ENCODE results near the gene HSBP1L1.

HSBP1L1 gene

GRCh38 chr18:79930020-79930642 lies 34.3 kb upstream of the HSBP1L1 start:
- DNase-seq: no peak

- DNase-seq: no peak
These were observed 33.0 kb upstream of the HSBP1L1 start for GRCh38 chr18:79931475-79931874.

- DNase-seq: no peak
These were observed 31.5 kb upstream of the HSBP1L1 start for GRCh38 chr18:79932907-79933306.

- DNase-seq: no peak
These were observed 30.7 kb upstream of the HSBP1L1 start for GRCh38 chr18:79933765-79934164.

- peak; percentile 22 for DNase-seq
These were observed 29.9 kb upstream of the HSBP1L1 start for GRCh38 chr18:79934311-79935097.

DNA sequence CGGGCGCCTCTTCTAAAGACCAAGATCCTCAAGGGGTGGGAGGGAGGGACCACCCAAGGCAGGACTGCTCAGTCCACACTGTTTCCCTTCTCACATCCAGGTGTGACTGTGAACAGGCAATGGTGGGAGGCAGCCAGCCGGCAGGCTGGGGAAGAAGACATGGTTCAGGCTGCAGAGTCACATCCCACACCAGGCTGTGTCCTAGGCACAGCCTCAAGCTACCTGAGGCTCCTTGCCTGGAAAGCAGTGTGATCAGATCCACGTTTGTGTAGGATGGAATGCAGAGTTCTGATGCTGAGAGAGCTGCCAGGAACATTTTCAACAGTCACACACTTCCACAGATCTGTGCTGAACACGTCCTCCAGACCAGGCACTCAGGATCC lies 29.4 kb upstream of the HSBP1L1 start:
- DNase-seq: no peak

GRCh38 chr18:79935499-79935898 lies 28.9 kb upstream of the HSBP1L1 start:
- no peak for DNase-seq

- no peak for DNase-seq
These were observed 28.5 kb upstream of the HSBP1L1 start for GRCh38 chr18:79935925-79936324.

GRCh38 chr18:79936641-79937040 lies 27.8 kb upstream of the HSBP1L1 start:
- no peak for DNase-seq

GRCh38 chr18:79937103-79937860 lies 27.2 kb upstream of the HSBP1L1 start:
- no peak for DNase-seq

DNA sequence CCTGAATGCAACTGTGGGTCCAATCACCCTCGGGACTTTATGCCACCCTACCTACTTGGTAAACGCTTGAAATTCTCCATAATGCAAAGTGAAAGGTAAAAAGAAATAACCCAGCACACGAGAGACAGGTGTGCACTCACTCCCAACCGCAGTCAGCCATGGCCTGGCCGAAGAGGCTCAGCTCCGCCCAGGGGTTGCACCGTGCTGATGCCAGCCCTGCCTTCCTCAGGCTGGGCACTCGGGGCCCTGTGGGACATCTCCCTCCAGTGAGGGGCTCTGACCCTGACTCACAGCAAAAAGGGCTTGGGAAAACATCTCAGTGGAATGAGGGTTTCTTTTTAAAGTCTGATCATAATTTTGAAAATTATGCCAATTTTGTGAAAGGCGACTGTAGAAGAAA lies 26.2 kb upstream of the HSBP1L1 start:
- DNase-seq: no peak

DNA sequence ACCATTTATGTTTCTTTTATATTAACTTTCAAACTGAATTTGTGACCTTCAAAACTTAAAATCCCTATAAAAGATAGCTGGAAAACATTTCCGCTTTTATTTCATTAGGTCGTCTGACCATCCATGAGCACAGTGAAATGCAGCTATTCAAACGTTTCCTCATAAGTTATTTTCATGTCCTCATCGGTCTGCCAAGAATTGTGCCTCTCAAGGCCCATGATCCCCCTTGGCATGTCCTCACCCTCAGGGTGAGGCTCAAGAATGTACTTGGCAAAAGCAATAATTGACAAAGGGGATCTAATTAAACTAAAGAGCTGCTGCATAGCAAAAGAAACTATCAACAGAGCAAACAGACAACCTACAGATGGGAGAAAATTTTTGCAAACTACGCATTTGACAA lies 25.3 kb upstream of the HSBP1L1 start:
- no peak for DNase-seq

DNA sequence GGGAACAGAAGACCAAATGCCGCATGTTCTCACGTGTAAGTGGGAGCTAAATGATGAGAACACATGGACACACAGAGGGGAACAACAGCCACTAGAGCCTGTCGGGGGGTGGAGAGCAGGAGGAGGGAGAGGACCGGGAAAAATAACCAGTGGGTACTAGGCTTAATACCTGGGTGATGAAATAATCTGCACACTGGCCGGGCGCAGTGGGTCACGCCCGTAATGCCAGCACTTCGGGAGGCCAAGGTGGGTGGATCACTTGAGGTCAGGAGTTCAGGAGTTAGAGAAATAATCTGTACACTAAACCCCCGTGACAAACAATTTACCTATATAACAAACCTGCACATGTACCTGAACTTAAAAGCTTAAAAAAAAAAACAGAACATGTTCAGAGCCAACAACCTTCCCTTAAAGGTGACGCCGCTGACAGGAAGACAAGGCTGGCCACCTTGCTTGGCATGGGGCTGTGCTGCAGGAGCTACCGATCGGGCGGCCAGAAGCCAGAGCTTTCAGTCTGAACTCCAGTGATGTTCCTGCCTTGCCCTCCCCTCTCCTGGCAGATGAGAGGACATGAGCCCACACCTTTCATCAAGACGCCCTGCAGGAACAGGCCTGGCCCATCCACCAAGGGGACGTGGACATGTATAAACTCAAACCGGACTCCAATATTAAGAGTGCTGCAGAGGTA lies 24.2 kb upstream of the HSBP1L1 start:
- no peak for DNase-seq

DNA sequence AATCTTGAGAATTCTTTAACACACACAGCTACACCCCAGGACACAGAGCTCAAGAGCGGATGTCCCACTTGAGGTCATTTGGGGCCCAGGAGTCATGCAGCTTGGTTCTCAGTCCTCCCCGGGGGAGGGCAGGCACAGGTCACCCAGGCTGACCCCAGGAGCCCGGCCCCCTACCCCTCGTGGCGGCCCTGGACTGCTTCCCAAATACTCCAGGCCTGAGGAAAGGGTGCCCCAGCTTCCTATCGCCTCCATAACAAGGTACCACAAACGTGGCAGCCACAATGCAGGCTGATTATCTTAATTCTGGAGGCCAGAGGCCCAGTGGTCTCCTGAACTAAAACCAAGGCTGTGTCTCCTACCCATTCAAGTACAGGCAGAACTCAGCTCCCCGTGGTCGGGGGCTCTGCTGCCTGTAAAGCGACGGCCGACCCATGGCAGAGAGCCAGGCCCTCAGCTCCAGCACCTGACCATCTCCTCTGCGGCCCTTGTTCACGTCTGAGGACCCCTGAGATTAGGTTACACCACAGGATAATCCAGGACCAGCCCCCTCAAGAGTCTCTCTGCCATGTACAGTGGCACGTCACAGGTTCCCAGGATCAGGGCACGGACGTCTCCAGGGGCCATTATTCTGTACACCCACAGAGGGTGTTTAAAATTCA lies 23.5 kb upstream of the HSBP1L1 start:
- DNase-seq: no peak

DNA sequence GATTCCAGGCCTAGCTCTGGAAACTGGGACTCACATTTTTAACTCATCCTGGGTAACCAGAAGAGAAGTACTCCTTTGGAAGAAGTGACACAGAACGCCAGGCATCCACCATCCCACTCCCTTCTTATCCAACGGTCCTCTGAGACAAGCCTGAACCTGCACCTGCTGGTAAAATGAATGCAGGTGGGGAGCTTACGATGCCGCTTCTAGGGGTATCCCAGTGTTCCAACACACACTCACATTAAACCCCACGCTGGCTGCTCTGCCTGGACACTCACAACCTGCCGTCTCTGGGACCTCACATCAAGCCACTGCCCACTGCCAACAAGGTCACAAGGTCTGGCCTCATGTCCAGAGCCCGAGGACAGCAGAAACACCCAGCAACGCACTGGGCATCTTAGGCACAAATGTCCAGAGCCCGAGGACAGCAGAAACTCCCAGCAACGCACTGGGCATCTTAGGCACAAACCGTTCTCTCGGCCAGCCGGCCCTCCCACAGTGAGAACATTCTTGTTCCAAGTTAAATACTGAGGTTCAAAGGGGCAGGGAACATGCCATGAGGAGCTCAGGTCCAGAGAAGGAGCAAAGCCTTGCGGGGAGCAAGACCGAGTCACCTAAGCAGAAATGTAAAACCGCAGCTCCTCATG lies 22.8 kb upstream of the HSBP1L1 start:
- DNase-seq: no peak

DNA sequence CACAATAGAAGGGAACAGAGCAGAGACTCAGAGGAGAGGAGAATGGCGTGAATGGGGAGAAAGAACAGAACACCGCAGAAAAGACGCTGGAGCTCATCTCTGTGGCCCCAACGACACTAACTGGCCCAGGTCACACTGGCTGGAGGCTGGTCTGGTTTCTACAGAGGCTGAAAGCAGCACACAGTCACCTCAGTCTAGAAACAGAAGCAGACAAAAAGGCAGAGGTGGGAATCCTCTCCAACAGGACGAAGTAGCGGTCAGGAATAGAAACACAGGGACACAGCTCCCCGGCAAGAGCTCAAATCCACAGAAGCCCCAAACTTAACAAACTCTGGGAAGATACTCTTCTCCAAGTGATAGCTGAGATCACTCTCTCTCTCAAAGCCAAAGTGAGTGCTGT lies 22.2 kb upstream of the HSBP1L1 start:
- DNase-seq: no peak

GRCh38 chr18:79942786-79943607 lies 21.4 kb upstream of the HSBP1L1 start:
- no peak for DNase-seq

DNA sequence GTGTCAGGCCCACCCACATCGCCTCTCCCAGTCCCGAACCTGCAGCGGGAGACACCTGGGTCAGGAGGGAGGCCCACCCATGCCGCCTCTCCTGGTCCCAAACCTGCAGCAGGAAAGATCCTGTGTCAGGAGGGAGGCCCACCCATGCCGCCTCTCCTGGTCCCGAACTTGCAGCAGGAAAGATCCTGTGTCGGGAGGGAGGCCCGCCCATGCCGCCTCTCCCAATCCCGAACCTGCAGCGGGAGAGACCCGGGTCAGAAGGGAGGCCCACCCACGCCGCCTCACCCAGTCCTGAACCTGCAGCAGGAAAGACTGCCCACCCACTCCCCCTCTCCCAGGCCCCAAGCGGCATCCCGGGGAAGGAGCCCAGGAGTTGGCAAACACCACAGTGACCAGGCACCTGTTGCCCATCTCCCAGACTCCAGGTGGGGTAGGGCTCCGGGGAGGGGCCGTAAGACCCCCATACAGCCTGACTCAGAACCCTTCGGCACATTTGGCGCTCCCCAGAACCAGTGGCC lies 20.8 kb upstream of the HSBP1L1 start:
- DNase-seq: no peak

DNA sequence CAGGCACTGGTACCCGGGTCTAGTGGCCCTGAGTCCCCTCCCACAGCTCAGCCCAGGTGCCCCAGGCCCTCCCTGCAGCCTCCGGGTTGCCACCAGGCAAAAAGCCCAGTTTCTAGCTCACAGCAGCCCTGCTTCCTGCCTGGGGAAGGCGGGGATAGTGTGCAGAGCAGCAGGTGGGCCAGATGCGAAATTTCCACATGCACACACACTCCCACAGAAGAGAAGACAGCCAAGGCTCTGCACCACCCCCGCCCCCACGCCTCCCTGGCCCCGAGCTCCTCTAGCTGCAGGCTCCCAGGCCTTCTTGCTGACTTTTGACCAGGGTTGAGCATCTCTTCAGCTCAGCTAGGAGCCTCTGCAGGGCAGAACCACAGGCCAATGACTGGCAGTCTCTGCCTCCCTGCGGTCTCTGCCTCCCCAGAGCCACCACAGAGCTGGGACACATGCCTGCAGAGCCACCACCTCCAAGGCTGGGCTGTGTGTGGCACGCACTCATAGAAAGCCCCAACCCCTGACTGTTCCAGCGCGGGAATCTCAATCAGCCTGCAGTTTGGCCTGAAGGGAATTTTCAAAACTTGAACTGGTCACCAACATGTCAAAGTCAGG lies 20.2 kb upstream of the HSBP1L1 start:
- DNase-seq: peak; percentile 11

DNA sequence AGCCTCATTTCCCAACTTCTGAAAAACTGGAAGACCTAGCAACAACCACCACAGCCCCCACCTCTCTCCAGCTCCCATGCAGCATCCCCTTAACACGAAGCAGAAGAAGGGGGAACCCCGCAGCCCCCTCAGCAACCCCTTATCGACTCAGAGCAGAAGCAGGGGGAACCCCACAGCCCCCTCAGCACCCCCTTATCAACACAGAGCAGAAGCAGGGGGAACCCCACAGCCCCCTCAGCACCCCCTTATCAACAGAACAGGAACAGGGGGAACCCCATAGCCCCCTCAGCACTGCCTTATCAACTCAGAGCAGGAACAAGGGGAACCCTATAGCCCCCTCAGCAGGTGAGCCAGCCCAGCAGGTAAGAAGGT lies 19.7 kb upstream of the HSBP1L1 start:
- no peak for DNase-seq

Measured in inflammatory macrophage treated with lipopolysaccharide for 4 hours (primary cell).